MCF 10A (cell line): ENCODE results near the gene ARHGAP27. TPM values are rescaled to one million over a fixed set of nuclear protein-coding genes. Genes with fewer than 3 reads are reported as not detected.

Source experiments
- BruUV-seq: library from RNA; stranded (reverse); fragments of 400-500 nt; replicated peaks from 2 replicates; lab custom pipeline; 2021; lab: Mats Ljungman, UMichigan
- CTCF ChIA-PET: fragments of 300-600 bp; sonication (Branson Sonifier 250); formaldehyde crosslinking; extraction: SDS; loops from one replicate; lab custom pipeline; 2021; ENCODE audit warnings: antibody characterized with exemption, inconsistent platforms; lab: Yijun Ruan, JAX
- POLR2A ChIA-PET: fragments of 300-600, 350-650 bp; sonication (Branson Sonifier 250); formaldehyde crosslinking; extraction: SDS; loops from one replicate; lab custom pipeline; 2020; ENCODE audit warnings: antibody characterized with exemption, inconsistent platforms; lab: Yijun Ruan, JAX
- DNase-seq: peaks from one replicate; pipeline ENCODE4 v3.0.0-alpha.2; 2018; ENCODE audit not compliant: unreplicated experiment
- H3K27ac Mint-ChIP-seq: one replicate; pipeline ENCODE4 v1.8.0; 2022; ENCODE audit warnings: mild to moderate bottlenecking, low read depth, mixed read lengths; ENCODE audit not compliant: unreplicated experiment
- H3K27me3 Mint-ChIP-seq: one replicate; pipeline ENCODE4 v1.8.0; 2022; ENCODE audit warnings: mixed read lengths; ENCODE audit not compliant: insufficient read depth, unreplicated experiment
- H3K36me3 Mint-ChIP-seq: one replicate; pipeline ENCODE4 v1.8.0; 2022; ENCODE audit warnings: mild to moderate bottlenecking, moderate library complexity, mixed read lengths; ENCODE audit not compliant: insufficient read depth, unreplicated experiment
- H3K4me1 Mint-ChIP-seq: one replicate; pipeline ENCODE4 v1.8.0; 2022; ENCODE audit warnings: mixed read lengths; ENCODE audit not compliant: insufficient read depth, unreplicated experiment
- H3K4me3 Mint-ChIP-seq: one replicate; pipeline ENCODE4 v1.8.0; 2022; ENCODE audit warnings: mild to moderate bottlenecking, moderate library complexity, mixed read lengths; ENCODE audit not compliant: unreplicated experiment
- H3K9me3 Mint-ChIP-seq: one replicate; pipeline ENCODE4 v1.8.0; 2022; ENCODE audit warnings: mixed read lengths; ENCODE audit not compliant: unreplicated experiment
- intact Hi-C: fragments of 100-400 bp; cut with micrococcal nuclease; formaldehyde crosslinking; loops from 2 replicates; pipeline ENCODE4 v1.14.1; 2022
- total RNA-seq: library from RNA; stranded (reverse); gene quantifications from 2 replicates; pipeline ENCODE4 v1.2.3, GENCODE V29; 2022
- TF ChIP-seq, protein P1 (sequence below): fragments of 200-600 bp; IDR thresholded peaks from one replicate; pipeline ENCODE4 v1.8.0; 2022; ENCODE audit warnings: antibody characterized with exemption, mild to moderate bottlenecking; ENCODE audit not compliant: unreplicated experiment

The ARHGAP27 gene
- total RNA-seq, 1 experiment from 2014 or later: 30.5 TPM

DNA sequence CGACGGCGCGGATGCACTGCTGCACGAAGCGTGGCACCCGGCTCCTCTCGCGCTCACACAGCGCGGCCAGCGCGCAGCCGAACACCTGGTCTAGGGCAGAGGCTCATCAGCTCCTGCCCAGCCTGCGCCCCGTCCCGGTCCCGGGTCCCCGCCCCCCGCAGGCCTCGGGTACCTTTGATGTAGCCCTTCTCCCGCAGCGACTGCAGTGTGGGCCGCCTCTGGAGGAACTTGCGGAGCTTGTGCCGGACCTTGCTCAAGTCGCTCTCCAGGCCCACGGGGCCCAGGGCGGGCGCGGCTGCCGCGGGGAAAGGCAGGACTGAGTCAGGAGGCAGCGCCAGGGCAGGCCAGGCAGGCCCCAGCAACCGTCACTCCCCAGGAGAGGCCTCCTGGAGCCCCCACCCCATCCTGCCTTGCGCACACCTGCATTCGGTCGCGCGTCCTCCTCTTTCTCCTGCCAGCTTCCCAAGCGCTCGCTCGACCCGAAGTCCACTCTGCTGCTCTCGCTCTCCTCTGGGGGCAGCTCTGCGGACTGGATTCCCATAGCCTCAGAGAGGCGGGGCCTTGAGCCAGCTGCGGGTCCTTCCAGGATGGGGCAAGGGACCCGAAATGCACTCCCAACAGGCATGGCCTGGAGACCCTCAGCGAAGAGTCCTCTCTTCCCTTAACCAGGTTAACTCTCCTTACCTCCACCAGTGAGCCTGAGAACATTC lies 36.0 kb downstream of the ARHGAP27 start:
- TF ChIP-seq, protein P1, sequence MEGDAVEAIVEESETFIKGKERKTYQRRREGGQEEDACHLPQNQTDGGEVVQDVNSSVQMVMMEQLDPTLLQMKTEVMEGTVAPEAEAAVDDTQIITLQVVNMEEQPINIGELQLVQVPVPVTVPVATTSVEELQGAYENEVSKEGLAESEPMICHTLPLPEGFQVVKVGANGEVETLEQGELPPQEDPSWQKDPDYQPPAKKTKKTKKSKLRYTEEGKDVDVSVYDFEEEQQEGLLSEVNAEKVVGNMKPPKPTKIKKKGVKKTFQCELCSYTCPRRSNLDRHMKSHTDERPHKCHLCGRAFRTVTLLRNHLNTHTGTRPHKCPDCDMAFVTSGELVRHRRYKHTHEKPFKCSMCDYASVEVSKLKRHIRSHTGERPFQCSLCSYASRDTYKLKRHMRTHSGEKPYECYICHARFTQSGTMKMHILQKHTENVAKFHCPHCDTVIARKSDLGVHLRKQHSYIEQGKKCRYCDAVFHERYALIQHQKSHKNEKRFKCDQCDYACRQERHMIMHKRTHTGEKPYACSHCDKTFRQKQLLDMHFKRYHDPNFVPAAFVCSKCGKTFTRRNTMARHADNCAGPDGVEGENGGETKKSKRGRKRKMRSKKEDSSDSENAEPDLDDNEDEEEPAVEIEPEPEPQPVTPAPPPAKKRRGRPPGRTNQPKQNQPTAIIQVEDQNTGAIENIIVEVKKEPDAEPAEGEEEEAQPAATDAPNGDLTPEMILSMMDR: no peak
- CTCF ChIA-PET: interaction anchor here (0.6 to 15.7 kb wide), 5 partner anchors 29 to 497 kb away, joined by 3 to 229 read pairs (median 3); no protein-coding TSS in a partner anchor
- peaks cover 35% of the 10 kb centered on the region for H3K36me3 Mint-ChIP-seq
- no TSS peak for BruUV-seq
- POLR2A ChIA-PET: no interaction called here
- no peak overlapping the region for H3K4me3 Mint-ChIP-seq
- no peaks in the 10 kb centered on the region for H3K9me3 Mint-ChIP-seq
- H3K27me3 Mint-ChIP-seq: no peaks in the 10 kb centered on the region
- intact Hi-C loops: loop anchor here (2.0 kb wide), 1 partner anchor 456 kb away; no protein-coding TSS in a partner anchor
- H3K4me1 Mint-ChIP-seq: no peaks in the 10 kb centered on the region
- DNase-seq: no peak
- H3K27ac Mint-ChIP-seq: no peak overlapping the region

DNA sequence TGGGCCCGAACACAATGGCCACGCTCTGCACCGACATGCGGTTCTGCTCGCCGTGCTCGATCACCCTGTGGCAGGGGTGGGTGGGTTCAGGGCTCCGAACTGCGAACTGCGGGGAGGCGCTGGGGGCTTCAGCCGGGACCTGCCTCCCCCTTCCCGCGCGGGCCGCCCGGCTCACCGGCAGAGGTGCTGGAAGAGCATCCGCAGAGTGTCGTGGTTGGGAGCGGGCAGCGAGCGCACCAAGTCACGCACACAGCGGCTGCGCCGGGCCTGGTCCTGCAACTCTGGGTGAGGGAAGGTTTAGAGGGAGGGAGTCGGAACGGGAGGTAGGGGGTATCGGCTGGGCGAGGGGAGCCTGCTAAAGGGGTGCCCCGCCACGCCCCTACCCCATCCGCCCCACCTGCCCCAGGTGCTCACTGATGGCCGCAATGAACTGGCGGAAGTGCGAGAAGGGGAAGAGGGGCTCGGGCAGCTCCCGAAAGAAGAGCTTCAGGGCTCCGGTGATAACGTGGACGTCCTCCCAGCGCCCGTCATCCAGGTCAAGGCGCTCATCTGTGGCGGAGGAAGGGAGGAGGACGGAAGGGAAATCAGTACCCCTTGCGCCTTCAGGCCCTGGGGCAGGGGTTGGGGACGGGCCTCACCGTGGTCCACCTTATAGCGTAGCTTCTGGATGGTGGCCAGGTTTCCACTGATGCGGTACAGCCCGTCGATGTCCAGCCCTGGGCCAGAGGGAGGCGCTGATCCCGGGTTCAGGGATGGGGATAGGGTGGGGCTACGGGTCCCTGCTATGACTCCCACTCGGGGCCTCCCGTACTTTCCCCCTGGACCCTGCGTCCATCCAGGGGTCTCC lies 36.9 kb downstream of the ARHGAP27 start:
- BruUV-seq: no TSS peak
- Mint-ChIP-seq H3K4me1 (no peaks in the 10 kb centered on the region), H3K27me3 (no peaks in the 10 kb centered on the region), H3K9me3 (no peaks in the 10 kb centered on the region), H3K27ac (no peak overlapping the region), H3K4me3 (no peak overlapping the region), H3K36me3 (peaks cover 35% of the 10 kb centered on the region)
- ChIA-PET POLR2A (interaction anchor here (0.9 kb wide), 1 partner anchor 30 kb away, joined by 3 read pairs; no protein-coding TSS in a partner anchor), CTCF (interaction anchor here (0.6 to 15.7 kb wide), 4 partner anchors 14 to 120 kb away, joined by 3 to 229 read pairs (median 4); no protein-coding TSS in a partner anchor)
- no peak for DNase-seq
- intact Hi-C loops: loop anchor here (2.0 kb wide), 1 partner anchor 457 kb away; no protein-coding TSS in a partner anchor
- TF ChIP-seq, protein P1: no peak

GRCh38 chr17:45394913-45395568 lies 37.6 kb downstream of the ARHGAP27 start:
- H3K36me3 Mint-ChIP-seq: peaks cover 29% of the 10 kb centered on the region
- H3K4me1 Mint-ChIP-seq: no peaks in the 10 kb centered on the region
- ChIA-PET POLR2A (interaction anchor here (0.6 to 0.9 kb wide), 2 partner anchors 31 to 448 kb away, joined by 3 read pairs; no protein-coding TSS in a partner anchor), CTCF (interaction anchor here (0.6 to 15.7 kb wide), 12 partner anchors 10 to 736 kb away, joined by 3 to 229 read pairs (median 4); no protein-coding TSS in a partner anchor)
- peak; percentile 68 for DNase-seq
- no peak overlapping the region for H3K4me3 Mint-ChIP-seq
- intact Hi-C loops: no loop called here
- no peaks in the 10 kb centered on the region for H3K9me3 Mint-ChIP-seq
- H3K27ac Mint-ChIP-seq: no peak overlapping the region
- TF ChIP-seq, protein P1: peak; percentile 56
- no peaks in the 10 kb centered on the region for H3K27me3 Mint-ChIP-seq
- BruUV-seq: no TSS peak
